ENCODE measurements around the gene SLC2A3.

GRCh38 chr12:7877420-7877819 lies 58.6 kb downstream of the SLC2A3 start:
- TF ChIP-seq ZNF8 (CRISPR knock-in tag; IDR thresholded peaks at IDR 0.05) (no peak), ZFP3 (CRISPR knock-in tag; IDR thresholded peaks at IDR 0.05) (no peak), ESRRG (CRISPR knock-in tag; IDR thresholded peaks at IDR 0.05) (no peak), POU6F1 (CRISPR knock-in tag; IDR thresholded peaks at IDR 0.05; ENCODE audit: borderline replicate concordance, low read depth) (no peak), ZFP30 (CRISPR knock-in tag; IDR thresholded peaks at IDR 0.05) (no peak), PATZ1 (CRISPR knock-in tag; IDR thresholded peaks at IDR 0.05; ENCODE audit: borderline replicate concordance) (no peak), PPARA (CRISPR knock-in tag; IDR thresholded peaks at IDR 0.05; ENCODE audit: borderline replicate concordance) (no peak), TCF4 (CRISPR knock-in tag; IDR thresholded peaks at IDR 0.05; ENCODE audit: borderline replicate concordance) (no peak), GLIS3 (CRISPR knock-in tag; IDR thresholded peaks at IDR 0.05) (no peak), CSDC2 (CRISPR knock-in tag; IDR thresholded peaks at IDR 0.05) (no peak), SNAI2 (CRISPR knock-in tag; IDR thresholded peaks at IDR 0.05) (no peak)

Measured in SK-N-SH treated with all-trans-retinoic acid at 6 μM for 48 hours (cell line).